Activated B cell treated with CpG ODN at 0.5 μM for 24 hours (primary cell): ENCODE measurements around the gene CHN2. TPM values are rescaled to one million over a fixed set of nuclear protein-coding genes. Genes with fewer than 3 reads are reported as not detected.

Experiments used
- ATAC-seq: fragments of 200-7000 bp; cut with Tn5 transposase; one replicate; pipeline ENCODE4 v1.10.0; 2021; ENCODE audit warnings: low read depth, mild to moderate bottlenecking, moderate library complexity
- CTCF ChIA-PET: fragments of 350-600 bp; sonication (Branson Sonifier 250); formaldehyde crosslinking; loops from one replicate; lab custom pipeline; 2021; ENCODE audit warnings: antibody characterized with exemption; lab: Charles Lee
- POLR2A ChIA-PET: fragments of 350-600 bp; sonication (Branson Sonifier 250); formaldehyde crosslinking; loops from one replicate; lab custom pipeline; 2021; ENCODE audit warnings: antibody characterized with exemption; lab: Charles Lee
- DNase-seq: peaks from one replicate; pipeline ENCODE4 v3.0.0; 2022
- H3K27ac Mint-ChIP-seq: one replicate; pipeline ENCODE4 v1.8.0; 2020; ENCODE audit warnings: mixed read lengths
- H3K27me3 Mint-ChIP-seq: one replicate; pipeline ENCODE4 v1.8.0; 2021; ENCODE audit warnings: mixed read lengths
- H3K36me3 Mint-ChIP-seq: one replicate; pipeline ENCODE4 v1.8.0; 2021; ENCODE audit warnings: low read depth, mixed read lengths
- H3K4me1 Mint-ChIP-seq: one replicate; pipeline ENCODE4 v1.8.0; 2021; ENCODE audit warnings: mixed read lengths
- H3K4me3 Mint-ChIP-seq: one replicate; pipeline ENCODE4 v1.8.0; 2020; ENCODE audit warnings: mild to moderate bottlenecking, mixed read lengths
- H3K9me3 Mint-ChIP-seq: one replicate; pipeline ENCODE4 v1.8.0; 2020; ENCODE audit warnings: mixed read lengths
- intact Hi-C: fragments of 100-400 bp; cut with micrococcal nuclease; formaldehyde crosslinking; loops from one replicate; pipeline ENCODE4 v1.15.1; 2024
- total RNA-seq: library from RNA; stranded (reverse); gene quantifications from 2 replicates; pipeline ENCODE4 v1.2.3, GENCODE V29; 2022
- TF ChIP-seq, protein P1 (sequence below): fragments of 200-600 bp; IDR thresholded peaks from one replicate; pipeline ENCODE4 v1.8.0; 2022; ENCODE audit warnings: antibody characterized with exemption, mild to moderate bottlenecking

CHN2 gene
- total RNA-seq, 1 donor from 2014 or later = 1.8 TPM

DNA sequence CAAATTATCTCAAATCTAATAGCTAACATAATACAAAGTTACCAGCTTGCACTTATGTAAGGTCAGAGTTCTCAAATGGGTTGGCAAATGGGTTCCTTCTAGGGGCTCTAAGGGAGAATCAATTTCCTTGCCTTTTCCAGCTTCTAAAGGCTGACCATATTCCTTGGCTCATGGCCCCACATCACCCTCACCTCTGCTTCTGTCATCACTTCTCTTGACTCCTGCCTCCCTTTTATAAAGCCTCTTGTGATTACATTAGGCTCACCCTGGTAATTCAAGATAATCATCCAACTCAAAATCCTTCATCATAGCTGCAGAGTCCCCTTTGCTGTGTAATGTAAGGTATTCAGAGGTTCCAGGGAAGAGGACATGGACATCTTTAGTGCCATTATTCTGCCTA lies 42.1 kb downstream of the CHN2 start:
- Mint-ChIP-seq H3K36me3 (no peaks in the 10 kb centered on the region), H3K4me3 (no peak overlapping the region), H3K4me1 (peaks cover 3% of the 10 kb centered on the region), H3K27ac (no peak overlapping the region), H3K27me3 (peaks cover 15% of the 10 kb centered on the region), H3K9me3 (peaks cover 2% of the 10 kb centered on the region)
- no peak for ATAC-seq
- TF ChIP-seq, protein P1, sequence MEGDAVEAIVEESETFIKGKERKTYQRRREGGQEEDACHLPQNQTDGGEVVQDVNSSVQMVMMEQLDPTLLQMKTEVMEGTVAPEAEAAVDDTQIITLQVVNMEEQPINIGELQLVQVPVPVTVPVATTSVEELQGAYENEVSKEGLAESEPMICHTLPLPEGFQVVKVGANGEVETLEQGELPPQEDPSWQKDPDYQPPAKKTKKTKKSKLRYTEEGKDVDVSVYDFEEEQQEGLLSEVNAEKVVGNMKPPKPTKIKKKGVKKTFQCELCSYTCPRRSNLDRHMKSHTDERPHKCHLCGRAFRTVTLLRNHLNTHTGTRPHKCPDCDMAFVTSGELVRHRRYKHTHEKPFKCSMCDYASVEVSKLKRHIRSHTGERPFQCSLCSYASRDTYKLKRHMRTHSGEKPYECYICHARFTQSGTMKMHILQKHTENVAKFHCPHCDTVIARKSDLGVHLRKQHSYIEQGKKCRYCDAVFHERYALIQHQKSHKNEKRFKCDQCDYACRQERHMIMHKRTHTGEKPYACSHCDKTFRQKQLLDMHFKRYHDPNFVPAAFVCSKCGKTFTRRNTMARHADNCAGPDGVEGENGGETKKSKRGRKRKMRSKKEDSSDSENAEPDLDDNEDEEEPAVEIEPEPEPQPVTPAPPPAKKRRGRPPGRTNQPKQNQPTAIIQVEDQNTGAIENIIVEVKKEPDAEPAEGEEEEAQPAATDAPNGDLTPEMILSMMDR = no peak
- ChIA-PET POLR2A (no interaction called here), CTCF (no interaction called here)
- intact Hi-C loops = no loop called here
- no peak for DNase-seq

DNA sequence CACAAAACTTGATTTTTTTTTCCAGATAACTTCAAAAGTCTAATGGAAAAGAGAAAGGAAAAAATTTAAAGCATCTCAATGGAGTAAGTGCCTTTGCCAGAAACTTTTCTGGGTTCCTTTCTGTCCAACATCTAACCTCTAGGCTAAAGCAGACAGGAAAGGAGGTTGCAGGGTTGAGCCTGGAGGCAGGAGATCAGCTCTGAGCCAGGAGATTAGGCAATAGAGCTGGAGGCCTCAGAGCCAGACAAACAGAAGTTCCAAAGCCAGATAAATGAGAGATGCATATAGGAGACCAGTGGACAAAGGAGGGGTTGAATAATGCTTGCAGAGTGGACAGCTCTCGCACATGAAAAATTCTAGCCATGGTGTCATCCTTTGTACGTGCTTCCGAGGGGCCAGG lies 42.9 kb downstream of the CHN2 start:
- ChIA-PET CTCF (no interaction called here), POLR2A (no interaction called here)
- DNase-seq (no peak), ATAC-seq (no peak)
- Mint-ChIP-seq H3K9me3 (peaks cover 2% of the 10 kb centered on the region), H3K27me3 (peaks cover 15% of the 10 kb centered on the region), H3K27ac (no peak overlapping the region), H3K4me3 (no peak overlapping the region), H3K36me3 (no peaks in the 10 kb centered on the region), H3K4me1 (peaks cover 3% of the 10 kb centered on the region)
- TF ChIP-seq, protein P1 = no peak
- intact Hi-C loops = no loop called here

DNA sequence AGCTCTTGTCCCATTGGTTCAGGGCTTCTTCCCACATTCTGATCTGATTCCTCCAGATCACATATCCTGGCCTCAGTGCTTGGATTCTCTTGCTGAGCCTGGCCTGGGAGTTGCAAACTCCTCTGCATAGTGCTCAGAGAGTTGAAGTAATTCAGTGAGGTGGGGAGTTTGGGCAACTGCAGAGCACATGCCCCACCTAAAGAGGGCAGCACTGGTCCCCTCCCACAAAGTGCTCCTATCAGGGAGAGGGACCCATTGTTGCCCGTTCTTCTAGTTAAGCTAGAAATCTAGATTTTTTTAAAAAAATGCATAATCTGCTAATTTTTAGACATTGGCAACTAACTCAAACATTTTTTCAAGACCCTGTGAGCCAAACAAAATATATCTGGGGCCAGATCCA lies 45.1 kb downstream of the CHN2 start:
- CTCF ChIA-PET = interaction anchor here (1.1 kb wide), 1 partner anchor 169 kb away, joined by 3 read pairs; no protein-coding TSS in a partner anchor
- intact Hi-C loops = loop anchor here (2.0 kb wide), 1 partner anchor 169 kb away; no protein-coding TSS in a partner anchor

DNA sequence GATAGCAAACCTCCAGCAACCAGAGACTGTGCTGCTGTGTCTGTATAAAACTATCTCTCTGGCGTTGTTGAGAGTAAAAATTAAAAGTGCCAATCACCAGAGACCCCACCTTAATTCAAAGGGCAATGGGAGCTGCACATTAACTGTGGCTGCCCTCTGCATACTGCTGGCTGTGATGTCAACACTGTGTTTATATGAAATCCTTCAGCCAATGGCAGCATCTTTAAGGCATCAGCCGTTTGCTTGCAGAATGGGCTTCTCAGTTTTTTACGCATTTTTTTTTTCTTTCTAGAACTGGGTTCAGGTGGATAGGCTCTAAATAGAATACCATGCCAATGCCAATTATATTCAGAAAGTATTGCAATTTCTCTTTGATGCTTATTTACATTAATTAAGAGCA lies 47.7 kb downstream of the CHN2 start:
- no peak for DNase-seq
- intact Hi-C loops = no loop called here

More for the DNA sequence above, 45.1 kb downstream of the CHN2 start:
- ATAC-seq (no peak), DNase-seq (no peak)
- POLR2A ChIA-PET = no interaction called here
- H3K4me1 Mint-ChIP-seq = peaks cover 16% of the 10 kb centered on the region
- H3K36me3 Mint-ChIP-seq = no peaks in the 10 kb centered on the region
- no peak overlapping the region for H3K27ac Mint-ChIP-seq
- TF ChIP-seq, protein P1 = no peak
- H3K4me3 Mint-ChIP-seq = no peak overlapping the region
- peaks cover 7% of the 10 kb centered on the region for H3K27me3 Mint-ChIP-seq
- no peaks in the 10 kb centered on the region for H3K9me3 Mint-ChIP-seq

DNA sequence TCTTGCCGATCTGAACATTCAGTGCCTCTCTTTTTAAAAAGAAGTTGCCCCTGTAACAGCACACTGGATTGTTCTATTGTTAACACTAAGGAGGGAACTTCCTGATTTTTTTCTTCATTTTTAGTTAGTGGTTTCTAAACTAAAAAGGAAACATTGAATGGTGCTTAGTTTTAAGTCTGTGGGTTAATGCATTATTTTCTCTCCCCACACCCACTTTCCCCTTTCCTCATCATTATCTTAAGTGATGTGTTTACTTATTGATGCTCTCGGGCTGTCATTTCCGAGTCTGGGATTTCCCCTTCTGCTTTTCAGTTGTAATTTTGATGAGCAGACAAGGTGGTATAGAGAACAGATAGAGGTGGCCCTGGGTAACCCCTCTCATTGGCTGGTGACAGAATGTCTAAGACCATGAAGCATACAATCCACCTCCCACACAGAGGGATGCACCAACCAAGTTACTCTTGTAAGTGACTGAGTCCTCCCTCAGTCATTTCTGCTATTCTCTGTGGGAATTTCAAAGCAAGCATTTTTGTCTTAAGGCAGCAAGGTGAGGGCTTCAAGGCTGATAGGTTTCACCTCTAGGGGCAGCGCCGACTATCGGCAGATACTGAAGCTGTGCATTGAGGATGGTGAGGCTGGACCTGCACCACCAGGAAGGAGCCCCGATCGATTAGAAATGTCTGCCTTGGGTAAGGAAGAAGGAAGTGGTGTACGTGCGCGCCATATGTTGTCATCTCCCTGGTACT lies 49.5 kb downstream of the CHN2 start:
- Mint-ChIP-seq H3K27ac (no peak overlapping the region), H3K36me3 (no peaks in the 10 kb centered on the region), H3K9me3 (no peaks in the 10 kb centered on the region), H3K4me1 (peaks cover 27% of the 10 kb centered on the region), H3K4me3 (peak overlapping the region; percentile 36), H3K27me3 (no peaks in the 10 kb centered on the region)
- ChIA-PET POLR2A (no interaction called here), CTCF (interaction anchor here (0.8 kb wide), 1 partner anchor 164 kb away, joined by 3 read pairs; no protein-coding TSS in a partner anchor)
- peak; percentile 73 for ATAC-seq
- intact Hi-C loops = loop anchor here (1.0 kb wide), 1 partner anchor 41 kb away; no protein-coding TSS in a partner anchor
- TF ChIP-seq, protein P1 = no peak
- no peak for DNase-seq

More for the DNA sequence above, 47.7 kb downstream of the CHN2 start:
- TF ChIP-seq, protein P1 = no peak
- no peaks in the 10 kb centered on the region for H3K36me3 Mint-ChIP-seq
- H3K4me1 Mint-ChIP-seq = peaks cover 18% of the 10 kb centered on the region
- CTCF ChIA-PET = no interaction called here
- H3K9me3 Mint-ChIP-seq = no peaks in the 10 kb centered on the region
- POLR2A ChIA-PET = no interaction called here
- no peaks in the 10 kb centered on the region for H3K27me3 Mint-ChIP-seq
- no peak for ATAC-seq
- no peak overlapping the region for H3K27ac Mint-ChIP-seq
- H3K4me3 Mint-ChIP-seq = no peak overlapping the region
